Muscle layer of duodenum (tissue), 2 donors: ENCODE measurements around the gene DDX49.
"Not testable (repeated sequence)": the region's sequence is repeated elsewhere in the genome, so short reads cannot be mapped to it uniquely, and the experiment has no call there.

Source experiments
- H3K27ac ChIP-seq: one replicate; pipeline ENCODE4 v1.7.0; 2013; ENCODE audit warnings: mild to moderate bottlenecking, low read length
- H3K27me3 ChIP-seq: one replicate; pipeline ENCODE4 v1.7.0; 2013; ENCODE audit warnings: low read depth, mild to moderate bottlenecking, control low read depth, low read length
- H3K36me3 ChIP-seq, 2 donors: one replicate each; pipeline ENCODE4 v1.7.0; 2013; ENCODE audit warnings: low read length in 2 of 2, control low read depth in 1 of 2, mild to moderate bottlenecking in 1 of 2; ENCODE audit not compliant: insufficient read depth in 2 of 2, control insufficient read depth in 1 of 2
- H3K4me1 ChIP-seq, 2 donors: one replicate each; pipeline ENCODE4 v1.7.0; 2013; ENCODE audit warnings: low read length in 2 of 2, mild to moderate bottlenecking in 2 of 2, control low read depth in 1 of 2, moderate library complexity in 1 of 2; ENCODE audit not compliant: insufficient read depth in 2 of 2, control insufficient read depth in 1 of 2
- H3K4me3 ChIP-seq, 2 donors: one replicate each; pipeline ENCODE4 v1.7.0; 2013; ENCODE audit warnings: low read length in 2 of 2, low read depth in 1 of 2, mild to moderate bottlenecking in 1 of 2
- H3K9me3 ChIP-seq, 2 donors: one replicate each; pipeline ENCODE4 v1.7.0; 2013; ENCODE audit warnings: low read length in 2 of 2, control low read depth in 1 of 2, mild to moderate bottlenecking in 1 of 2; ENCODE audit not compliant: control insufficient read depth in 1 of 2
- donor health status: healthy.

DDX49 gene

GRCh38 chr19:18897094-18898029 is 22.2 kb upstream of the DDX49 start:
- Histone ChIP-seq H3K27me3 (peaks cover 9% of the 10 kb centered on the region), H3K36me3 (peaks cover 4 to 28% of the 10 kb centered on the region in 2 donors), H3K9me3 (no peaks in the 10 kb centered on the region), H3K4me3 (no peak overlapping the region), H3K4me1 (peaks cover 0 to 28% of the 10 kb centered on the region in 2 donors), H3K27ac (no peak overlapping the region)

GRCh38 chr19:18898081-18898606 is 21.4 kb upstream of the DDX49 start:
- H3K27ac ChIP-seq: no peak overlapping the region
- peaks cover 0 to 28% of the 10 kb centered on the region in 2 donors for H3K4me1 ChIP-seq
- H3K9me3 ChIP-seq: no peaks in the 10 kb centered on the region
- peaks cover 9% of the 10 kb centered on the region for H3K27me3 ChIP-seq
- no peak overlapping the region for H3K4me3 ChIP-seq
- peaks cover 4 to 33% of the 10 kb centered on the region in 2 donors for H3K36me3 ChIP-seq

- Histone ChIP-seq H3K27me3 (peaks cover 9% of the 10 kb centered on the region), H3K36me3 (peaks cover 4 to 39% of the 10 kb centered on the region in 2 donors), H3K4me3 (no peak overlapping the region), H3K27ac (no peak overlapping the region), H3K4me1 (peaks cover 0 to 24% of the 10 kb centered on the region in 2 donors), H3K9me3 (no peaks in the 10 kb centered on the region)
Measured at GRCh38 chr19:18898607-18899408, 20.7 kb upstream of the DDX49 start.

GRCh38 chr19:18899624-18900560 is 19.6 kb upstream of the DDX49 start:
- H3K36me3 ChIP-seq: peaks cover 4 to 47% of the 10 kb centered on the region in 2 donors
- H3K4me1 ChIP-seq: peaks cover 0 to 13% of the 10 kb centered on the region in 2 donors
- no peak overlapping the region for H3K27ac ChIP-seq

GRCh38 chr19:18900700-18901481 is 18.6 kb upstream of the DDX49 start:
- no peak overlapping the region for H3K4me3 ChIP-seq
- H3K27me3 ChIP-seq: no peaks in the 10 kb centered on the region
- peaks cover 4 to 57% of the 10 kb centered on the region in 2 donors for H3K36me3 ChIP-seq
- peaks cover 0 to 5% of the 10 kb centered on the region in 2 donors for H3K4me1 ChIP-seq
- H3K9me3 ChIP-seq: no peaks in the 10 kb centered on the region
- no peak overlapping the region for H3K27ac ChIP-seq

More at GRCh38 chr19:18899624-18900560, 19.6 kb upstream of the DDX49 start:
- Histone ChIP-seq H3K27me3 (peaks cover 3% of the 10 kb centered on the region), H3K4me3 (no peak overlapping the region), H3K9me3 (no peaks in the 10 kb centered on the region)

GRCh38 chr19:18901491-18901890 is 18.0 kb upstream of the DDX49 start:
- Histone ChIP-seq H3K27ac (no peak overlapping the region), H3K27me3 (no peaks in the 10 kb centered on the region), H3K4me1 (peaks cover 0 to 2% of the 10 kb centered on the region in 2 donors), H3K9me3 (no peaks in the 10 kb centered on the region), H3K4me3 (no peak overlapping the region), H3K36me3 (peaks cover 9 to 63% of the 10 kb centered on the region in 2 donors)

GRCh38 chr19:18902519-18902918 is 17.0 kb upstream of the DDX49 start:
- not testable (repeated sequence) for H3K9me3 ChIP-seq, H3K27ac ChIP-seq, H3K4me1 ChIP-seq, H3K4me3 ChIP-seq, H3K27me3 ChIP-seq
- peaks cover 9 to 73% of the 10 kb centered on the region in 2 donors for H3K36me3 ChIP-seq

- H3K4me3 ChIP-seq: no peak overlapping the region
- H3K27ac ChIP-seq: no peak overlapping the region
- H3K9me3 ChIP-seq: no peaks in the 10 kb centered on the region
- no peaks in the 10 kb centered on the region for H3K27me3 ChIP-seq
- H3K36me3 ChIP-seq: peaks cover 9 to 80% of the 10 kb centered on the region in 2 donors
- H3K4me1 ChIP-seq: no peaks in the 10 kb centered on the region
Measured at GRCh38 chr19:18903156-18904037, 16.1 kb upstream of the DDX49 start.

- H3K27ac ChIP-seq: no peak overlapping the region
- no peak overlapping the region for H3K4me3 ChIP-seq
- no peaks in the 10 kb centered on the region for H3K9me3 ChIP-seq
- no peaks in the 10 kb centered on the region for H3K4me1 ChIP-seq
- peaks cover 9 to 79% of the 10 kb centered on the region in 2 donors for H3K36me3 ChIP-seq
- no peaks in the 10 kb centered on the region for H3K27me3 ChIP-seq
Measured at GRCh38 chr19:18904334-18905057, 15.0 kb upstream of the DDX49 start.
